H1 (cell line): ENCODE data around the gene BCL2.

ENCODE experiments used
- CTCF ChIP-seq, 3 experiments: IDR thresholded peaks; 1 replicate in 2 of 3; 2 replicates in 1 of 3; pipeline versions ENCODE4 v1.5.1 to v1.6.1; 2011; ENCODE audit warnings: low read length in 3 of 3, mild to moderate bottlenecking in 3 of 3, inconsistent platforms in 2 of 3, low read depth in 1 of 3, moderate library complexity in 1 of 3; ENCODE audit not compliant: insufficient read depth in 1 of 3; ENCODE audit errors: control extremely low read depth in 1 of 3
- EP300 ChIP-seq, 2 experiments: IDR thresholded peaks; 1 replicate in 1 of 2; 2 replicates in 1 of 2; pipeline ENCODE4 v1.6.1; 2011 to 2012; ENCODE audit warnings: low read depth in 2 of 2, low read length in 2 of 2, mild to moderate bottlenecking in 2 of 2, borderline replicate concordance in 1 of 2, inconsistent platforms in 1 of 2, moderate library complexity in 1 of 2
- FOSL1 ChIP-seq: IDR thresholded peaks from 2 replicates; pipeline ENCODE4 v1.6.1; 2011; ENCODE audit warnings: mild to moderate bottlenecking, low read depth, low read length, moderate library complexity; ENCODE audit not compliant: insufficient read depth
- GABPA ChIP-seq: IDR thresholded peaks from 2 replicates; pipeline ENCODE4 v1.6.1; 2011; ENCODE audit warnings: mild to moderate bottlenecking, low read length, moderate library complexity, borderline replicate concordance; ENCODE audit not compliant: insufficient read depth
- GTF2F1 ChIP-seq: IDR thresholded peaks from 2 replicates; pipeline ENCODE4 v1.6.1; 2012; ENCODE audit warnings: low read depth, low read length, improper control_type of control experiment, borderline replicate concordance
- HDAC2 ChIP-seq, 2 experiments: fragments of 300-600 bp in 1 of 2; sonication (generic) in 1 of 2; IDR thresholded peaks; 2 replicates each; pipeline ENCODE4 v1.6.1; 2011 to 2012; ENCODE audit warnings: low read depth in 2 of 2, low read length in 2 of 2, mild to moderate bottlenecking in 2 of 2, moderate library complexity in 2 of 2, borderline replicate concordance in 1 of 2, inconsistent platforms in 1 of 2
- HDAC6 ChIP-seq: IDR thresholded peaks from one replicate; pipeline ENCODE4 v1.7.1; 2012; ENCODE audit warnings: low read depth, mild to moderate bottlenecking, inconsistent platforms, low read length, moderate library complexity
- MAFK ChIP-seq: IDR thresholded peaks from 2 replicates; pipeline ENCODE4 v1.6.1; 2012; ENCODE audit warnings: low read depth, mild to moderate bottlenecking, improper control_type of control experiment, low read length
- POLR2A ChIP-seq, 2 experiments: IDR thresholded peaks; 1 replicate in 1 of 2; 2 replicates in 1 of 2; pipeline ENCODE4 v1.6.1; 2011; ENCODE audit warnings: low read depth in 2 of 2, low read length in 2 of 2, mild to moderate bottlenecking in 2 of 2; ENCODE audit errors: control extremely low read depth in 1 of 2
- SIN3A ChIP-seq, 2 experiments: IDR thresholded peaks in 1 of 2; conservative IDR thresholded peaks in 1 of 2; 2 replicates each; pipeline ENCODE4 v1.6.1; 2011 to 2012; ENCODE audit warnings: low read length in 2 of 2, improper control_type of control experiment in 1 of 2, low read depth in 1 of 2, mild to moderate bottlenecking in 1 of 2
- SP1 ChIP-seq: IDR thresholded peaks from 2 replicates; pipeline ENCODE4 v1.6.1; 2011; ENCODE audit warnings: low read depth, low read length
- TAF1 ChIP-seq: IDR thresholded peaks from 2 replicates; pipeline ENCODE4 v1.6.1; 2011; ENCODE audit warnings: mild to moderate bottlenecking, low read depth, low read length
- ZNF274 ChIP-seq: IDR thresholded peaks from 2 replicates; pipeline ENCODE4 v1.7.0; 2012; ENCODE audit warnings: low read length, borderline replicate concordance; ENCODE audit errors: extremely low read depth

DNA sequence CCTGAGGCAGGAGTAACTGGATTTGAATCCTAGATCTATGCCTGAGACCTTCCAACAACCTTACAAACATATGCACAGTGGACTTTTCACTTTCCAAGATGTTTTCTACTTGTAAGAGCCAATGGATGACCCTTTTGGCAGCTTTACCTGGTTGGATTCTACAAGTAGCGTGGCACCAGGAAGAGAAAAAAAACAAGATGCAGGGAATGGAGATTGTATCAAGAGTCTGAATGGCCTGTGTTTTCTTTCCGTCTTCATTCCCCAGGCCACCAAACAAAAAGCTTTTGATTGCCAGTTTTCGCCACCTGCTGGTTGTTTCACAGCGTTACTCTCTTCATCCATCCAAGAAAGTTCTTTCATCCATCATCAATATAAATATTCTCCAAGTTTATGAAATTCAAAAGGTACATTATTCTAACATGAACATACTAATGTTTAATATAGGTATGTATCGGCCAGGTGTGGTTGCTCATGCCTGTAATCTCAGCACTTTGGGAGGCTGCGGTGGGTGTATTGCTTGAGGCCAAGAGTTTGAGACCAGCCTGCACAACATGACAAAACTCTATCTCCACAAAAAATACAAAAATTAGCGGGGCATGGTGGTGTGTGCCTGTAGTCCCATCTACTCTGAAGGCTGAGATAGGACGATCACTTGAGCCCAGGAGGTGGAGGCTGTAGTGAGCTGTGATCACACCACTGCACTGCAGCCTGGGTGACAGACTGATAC lies 3.5 kb upstream of the BCL2 start:
- TF ChIP-seq EP300 (IDR thresholded peaks at IDR 0.05; ENCODE audit: borderline replicate concordance in 1 of 2, low read depth in 2 of 2, low read length in 2 of 2) = no peak
- no peak for TF ChIP-seq TAF1
- TF ChIP-seq CTCF (IDR thresholded peaks at IDR 0.05; ENCODE audit: control extremely low read depth in 1 of 3, insufficient read depth in 1 of 3, low read depth in 1 of 3, low read length in 3 of 3) = peak in 2 of 3 experiments; percentile 61 to 70; a peak in 2 of 4 replicates
- no peak for TF ChIP-seq SIN3A (conservative IDR thresholded peaks at IDR 0.05 in 1 of 2, IDR thresholded peaks at IDR 0.05 in 1 of 2; ENCODE audit: low read depth in 1 of 2, low read length in 2 of 2)
- TF ChIP-seq GABPA = no peak
- TF ChIP-seq HDAC6 = no peak
- no peak for TF ChIP-seq ZNF274
- no peak for TF ChIP-seq POLR2A (IDR thresholded peaks at IDR 0.05; ENCODE audit: control extremely low read depth in 1 of 2, low read depth in 2 of 2, low read length in 2 of 2)
- no peak for TF ChIP-seq FOSL1
- no peak for TF ChIP-seq MAFK
- TF ChIP-seq GTF2F1 = no peak
- TF ChIP-seq SP1 = no peak
- no peak for TF ChIP-seq HDAC2 (IDR thresholded peaks at IDR 0.05; ENCODE audit: borderline replicate concordance in 1 of 2, low read depth in 2 of 2, low read length in 2 of 2)
